ENCODE results near the gene RNF8.
"Not testable (repeated sequence)": the region's sequence is repeated elsewhere in the genome, so short reads cannot be mapped to it uniquely, and the experiment has no call there.

Gene RNF8

GRCh38 chr6:37393381-37393929 lies 39.7 kb downstream of the RNF8 start:
- H3K4me3 ChIP-seq (ENCODE audit: low read length), result no peak overlapping the region
- peaks cover 3% of the 10 kb centered on the region for H3K36me3 ChIP-seq (ENCODE audit: control insufficient read depth, insufficient read depth, low read length)
- H3K27ac ChIP-seq (ENCODE audit: low read depth, low read length), result no peak overlapping the region
- H3K27me3 ChIP-seq (ENCODE audit: control insufficient read depth, insufficient read depth, low read length), result no peaks in the 10 kb centered on the region
- no peak overlapping the region for H3K9ac ChIP-seq (ENCODE audit: low read length)
- H3K4me1 ChIP-seq (ENCODE audit: control insufficient read depth, insufficient read depth, low read length), result no peaks in the 10 kb centered on the region

- no peak overlapping the region for H3K9ac ChIP-seq (ENCODE audit: low read length)
- H3K27ac ChIP-seq (ENCODE audit: low read depth, low read length), result no peak overlapping the region
- no peaks in the 10 kb centered on the region for H3K36me3 ChIP-seq (ENCODE audit: control insufficient read depth, insufficient read depth, low read length)
- H3K4me1 ChIP-seq (ENCODE audit: control insufficient read depth, insufficient read depth, low read length), result no peaks in the 10 kb centered on the region
- H3K4me3 ChIP-seq (ENCODE audit: low read length), result no peak overlapping the region
- H3K27me3 ChIP-seq (ENCODE audit: control insufficient read depth, insufficient read depth, low read length), result no peaks in the 10 kb centered on the region
Observed at GRCh38 chr6:37396571-37397180, 42.9 kb downstream of the RNF8 start.

GRCh38 chr6:37399131-37399530 lies 45.3 kb downstream of the RNF8 start:
- no peaks in the 10 kb centered on the region for H3K27me3 ChIP-seq (ENCODE audit: control insufficient read depth, insufficient read depth, low read length)
- H3K4me1 ChIP-seq (ENCODE audit: control insufficient read depth, insufficient read depth, low read length), result no peaks in the 10 kb centered on the region
- H3K27ac ChIP-seq (ENCODE audit: low read depth, low read length), result no peak overlapping the region
- H3K36me3 ChIP-seq (ENCODE audit: control insufficient read depth, insufficient read depth, low read length), result no peaks in the 10 kb centered on the region
- H3K4me3 ChIP-seq (ENCODE audit: low read length), result no peak overlapping the region
- H3K9ac ChIP-seq (ENCODE audit: low read length), result no peak overlapping the region

- no peaks in the 10 kb centered on the region for H3K27me3 ChIP-seq (ENCODE audit: control insufficient read depth, insufficient read depth, low read length)
- no peak overlapping the region for H3K27ac ChIP-seq (ENCODE audit: low read depth, low read length)
- H3K4me3 ChIP-seq (ENCODE audit: low read length), result no peak overlapping the region
Observed at GRCh38 chr6:37399795-37400490, 46.2 kb downstream of the RNF8 start.

GRCh38 chr6:37401658-37402057 lies 47.9 kb downstream of the RNF8 start:
- H3K4me1 ChIP-seq (ENCODE audit: control insufficient read depth, insufficient read depth, low read length); H3K36me3 ChIP-seq (ENCODE audit: control insufficient read depth, insufficient read depth, low read length); H3K27me3 ChIP-seq (ENCODE audit: control insufficient read depth, insufficient read depth, low read length); H3K4me3 ChIP-seq (ENCODE audit: low read length); H3K27ac ChIP-seq (ENCODE audit: low read depth, low read length); H3K9ac ChIP-seq (ENCODE audit: low read length): not testable (repeated sequence)

More at GRCh38 chr6:37399795-37400490, 46.2 kb downstream of the RNF8 start:
- Histone ChIP-seq H3K36me3 (ENCODE audit: control insufficient read depth, insufficient read depth, low read length) (no peaks in the 10 kb centered on the region), H3K9ac (ENCODE audit: low read length) (no peak overlapping the region), H3K4me1 (ENCODE audit: control insufficient read depth, insufficient read depth, low read length) (no peaks in the 10 kb centered on the region)

- no peak overlapping the region for H3K9ac ChIP-seq (ENCODE audit: low read length)
- H3K36me3 ChIP-seq (ENCODE audit: control insufficient read depth, insufficient read depth, low read length), result no peaks in the 10 kb centered on the region
- H3K4me3 ChIP-seq (ENCODE audit: low read length), result no peak overlapping the region
- no peaks in the 10 kb centered on the region for H3K27me3 ChIP-seq (ENCODE audit: control insufficient read depth, insufficient read depth, low read length)
- H3K27ac ChIP-seq (ENCODE audit: low read depth, low read length), result no peak overlapping the region
- no peaks in the 10 kb centered on the region for H3K4me1 ChIP-seq (ENCODE audit: control insufficient read depth, insufficient read depth, low read length)
Observed at GRCh38 chr6:37406726-37407341, 53.1 kb downstream of the RNF8 start.

- Histone ChIP-seq H3K27ac (ENCODE audit: low read depth, low read length) (no peak overlapping the region), H3K9ac (ENCODE audit: low read length) (no peak overlapping the region), H3K4me3 (ENCODE audit: low read length) (no peak overlapping the region), H3K36me3 (ENCODE audit: control insufficient read depth, insufficient read depth, low read length) (no peaks in the 10 kb centered on the region), H3K27me3 (ENCODE audit: control insufficient read depth, insufficient read depth, low read length) (no peaks in the 10 kb centered on the region), H3K4me1 (ENCODE audit: control insufficient read depth, insufficient read depth, low read length) (no peaks in the 10 kb centered on the region)
Observed at GRCh38 chr6:37407948-37408347, 54.2 kb downstream of the RNF8 start.

- no peak overlapping the region for H3K4me3 ChIP-seq (ENCODE audit: low read length)
- H3K36me3 ChIP-seq (ENCODE audit: control insufficient read depth, insufficient read depth, low read length), result no peaks in the 10 kb centered on the region
- H3K27me3 ChIP-seq (ENCODE audit: control insufficient read depth, insufficient read depth, low read length), result no peaks in the 10 kb centered on the region
- H3K9ac ChIP-seq (ENCODE audit: low read length), result no peak overlapping the region
- no peak overlapping the region for H3K27ac ChIP-seq (ENCODE audit: low read depth, low read length)
- H3K4me1 ChIP-seq (ENCODE audit: control insufficient read depth, insufficient read depth, low read length), result no peaks in the 10 kb centered on the region
Observed at GRCh38 chr6:37409501-37409900, 55.7 kb downstream of the RNF8 start.

- H3K27me3 ChIP-seq (ENCODE audit: control insufficient read depth, insufficient read depth, low read length), result no peaks in the 10 kb centered on the region
- H3K27ac ChIP-seq (ENCODE audit: low read depth, low read length), result no peak overlapping the region
- H3K9ac ChIP-seq (ENCODE audit: low read length), result no peak overlapping the region
- no peak overlapping the region for H3K4me3 ChIP-seq (ENCODE audit: low read length)
- H3K36me3 ChIP-seq (ENCODE audit: control insufficient read depth, insufficient read depth, low read length), result no peaks in the 10 kb centered on the region
- H3K4me1 ChIP-seq (ENCODE audit: control insufficient read depth, insufficient read depth, low read length), result no peaks in the 10 kb centered on the region
Observed at GRCh38 chr6:37417393-37417792, 63.6 kb downstream of the RNF8 start.

- Histone ChIP-seq H3K9ac (ENCODE audit: low read length) (no peak overlapping the region), H3K27ac (ENCODE audit: low read depth, low read length) (no peak overlapping the region), H3K36me3 (ENCODE audit: control insufficient read depth, insufficient read depth, low read length) (no peaks in the 10 kb centered on the region), H3K27me3 (ENCODE audit: control insufficient read depth, insufficient read depth, low read length) (no peaks in the 10 kb centered on the region), H3K4me1 (ENCODE audit: control insufficient read depth, insufficient read depth, low read length) (no peaks in the 10 kb centered on the region), H3K4me3 (ENCODE audit: low read length) (no peak overlapping the region)
Observed at GRCh38 chr6:37418722-37419121, 64.9 kb downstream of the RNF8 start.

GRCh38 chr6:37426058-37426944 lies 72.5 kb downstream of the RNF8 start:
- H3K9ac ChIP-seq (ENCODE audit: low read length), result no peak overlapping the region
- H3K27me3 ChIP-seq (ENCODE audit: control insufficient read depth, insufficient read depth, low read length), result no peaks in the 10 kb centered on the region
- H3K4me1 ChIP-seq (ENCODE audit: control insufficient read depth, insufficient read depth, low read length), result no peaks in the 10 kb centered on the region
- H3K4me3 ChIP-seq (ENCODE audit: low read length), result no peak overlapping the region
- no peak overlapping the region for H3K27ac ChIP-seq (ENCODE audit: low read depth, low read length)
- H3K36me3 ChIP-seq (ENCODE audit: control insufficient read depth, insufficient read depth, low read length), result no peaks in the 10 kb centered on the region

GRCh38 chr6:37426945-37427510 lies 73.2 kb downstream of the RNF8 start:
- no peak overlapping the region for H3K9ac ChIP-seq (ENCODE audit: low read length)
- no peaks in the 10 kb centered on the region for H3K4me1 ChIP-seq (ENCODE audit: control insufficient read depth, insufficient read depth, low read length)
- no peak overlapping the region for H3K4me3 ChIP-seq (ENCODE audit: low read length)

More at GRCh38 chr6:37426945-37427510, 73.2 kb downstream of the RNF8 start:
- Histone ChIP-seq H3K36me3 (ENCODE audit: control insufficient read depth, insufficient read depth, low read length) (no peaks in the 10 kb centered on the region), H3K27me3 (ENCODE audit: control insufficient read depth, insufficient read depth, low read length) (no peaks in the 10 kb centered on the region), H3K27ac (ENCODE audit: low read depth, low read length) (no peak overlapping the region)

Data from rectal smooth muscle tissue (tissue), 1 donor.